ENCODE data around the gene SAPCD2. TPM values are rescaled to one million over a fixed set of nuclear protein-coding genes. Genes with fewer than 3 reads are reported as not detected.

The SAPCD2 gene
- total and polyA plus RNA-seq, 5 donors: 0.08 to 0.63 (median 0.18) TPM

GRCh38 chr9:137058521-137059234 lies 11.7 kb downstream of the SAPCD2 start:
- Histone ChIP-seq H3K9me3 (ENCODE audit: control insufficient read depth, low read length) (no peaks in the 10 kb centered on the region), H3K4me1 (ENCODE audit: control insufficient read depth, insufficient read depth, low read length) (peaks cover 2% of the 10 kb centered on the region), H3K27ac (ENCODE audit: low read length) (no peak overlapping the region), H3K4me3 (ENCODE audit: low read length) (no peak overlapping the region), H3K27me3 (ENCODE audit: control insufficient read depth, insufficient read depth) (no peaks in the 10 kb centered on the region)
- no peak for ATAC-seq
- intact Hi-C loops (cut with DNase I): no loop called here
- no peak for DNase-seq
- 86% methylated on average over 9 of the region's 9 CpGs for WGBS

GRCh38 chr9:137057545-137057944 lies 12.8 kb downstream of the SAPCD2 start:
- intact Hi-C loops (cut with DNase I): no loop called here
- whole genome bisulfite sequencing: 60% methylated on average over 16 of the region's 16 CpGs
- ATAC-seq (no peak), DNase-seq (no peak)
- H3K4me3 ChIP-seq (ENCODE audit: low read length): no peak overlapping the region
- no peaks in the 10 kb centered on the region for H3K27me3 ChIP-seq (ENCODE audit: control insufficient read depth, insufficient read depth)
- H3K27ac ChIP-seq (ENCODE audit: low read length): no peak overlapping the region
- no peaks in the 10 kb centered on the region for H3K9me3 ChIP-seq (ENCODE audit: control insufficient read depth, low read length)
- H3K4me1 ChIP-seq (ENCODE audit: control insufficient read depth, insufficient read depth, low read length): peaks cover 2% of the 10 kb centered on the region

- WGBS: 67% methylated on average over 17 of the region's 17 CpGs
- intact Hi-C loops (cut with DNase I): no loop called here
- no peak for ATAC-seq
- Histone ChIP-seq H3K4me3 (ENCODE audit: low read length) (no peak overlapping the region), H3K27me3 (ENCODE audit: control insufficient read depth, insufficient read depth) (no peaks in the 10 kb centered on the region), H3K27ac (ENCODE audit: low read length) (no peak overlapping the region), H3K4me1 (ENCODE audit: control insufficient read depth, insufficient read depth, low read length) (peaks cover 2% of the 10 kb centered on the region), H3K9me3 (ENCODE audit: control insufficient read depth, low read length) (no peaks in the 10 kb centered on the region)
- no peak for DNase-seq
Observed at GRCh38 chr9:137056739-137057415, 13.5 kb downstream of the SAPCD2 start.

- WGBS: 26% methylated on average over 28 of the region's 28 CpGs
- peak overlapping the region; percentile 48 for H3K27ac ChIP-seq (ENCODE audit: low read length)
- H3K4me1 ChIP-seq (ENCODE audit: control insufficient read depth, insufficient read depth, low read length): peaks cover 2% of the 10 kb centered on the region
- no peaks in the 10 kb centered on the region for H3K27me3 ChIP-seq (ENCODE audit: control insufficient read depth, insufficient read depth)
- DNase-seq (peak; percentile 93 to 98 (median 98)), ATAC-seq (peak; percentile 93 to 94)
- H3K9me3 ChIP-seq (ENCODE audit: control insufficient read depth, low read length): no peaks in the 10 kb centered on the region
- H3K4me3 ChIP-seq (ENCODE audit: low read length): no peak overlapping the region
- intact Hi-C loops (cut with DNase I): no loop called here
Observed at GRCh38 chr9:137055385-137056364, 14.7 kb downstream of the SAPCD2 start.

- DNase-seq (peak in 1 of 3 donors; percentile 82), ATAC-seq (peak; percentile 7 to 28)
- no peaks in the 10 kb centered on the region for H3K27me3 ChIP-seq (ENCODE audit: control insufficient read depth, insufficient read depth)
- H3K4me1 ChIP-seq (ENCODE audit: control insufficient read depth, insufficient read depth, low read length): peaks cover 2% of the 10 kb centered on the region
- 42% methylated on average over 17 of the region's 17 CpGs for WGBS
- intact Hi-C loops (cut with DNase I): no loop called here
- peak overlapping the region; percentile 48 for H3K27ac ChIP-seq (ENCODE audit: low read length)
- no peak overlapping the region for H3K4me3 ChIP-seq (ENCODE audit: low read length)
- H3K9me3 ChIP-seq (ENCODE audit: control insufficient read depth, low read length): no peaks in the 10 kb centered on the region
Observed at GRCh38 chr9:137054932-137055384, 15.4 kb downstream of the SAPCD2 start.

- DNase-seq: peak in 2 of 3 donors; percentile 65 to 74
- Histone ChIP-seq H3K4me1 (ENCODE audit: control insufficient read depth, insufficient read depth, low read length) (peaks cover 2% of the 10 kb centered on the region), H3K9me3 (ENCODE audit: control insufficient read depth, low read length) (no peaks in the 10 kb centered on the region), H3K27me3 (ENCODE audit: control insufficient read depth, insufficient read depth) (no peaks in the 10 kb centered on the region), H3K27ac (ENCODE audit: low read length) (no peak within 1 kb of the TSS), H3K4me3 (ENCODE audit: low read length) (peak within 1 kb of the TSS; percentile 34)
- intact Hi-C loops (cut with DNase I): no loop called here
- ATAC-seq: no peak
- WGBS: 19% methylated on average over 89 of the region's 90 CpGs
Observed at GRCh38 chr9:137053944-137054931, 16.1 kb downstream of the SAPCD2 start, which contains the start of gene ENTPD2. Gene ENTPD2 (minus strand): TSS chr9:137054061. CDS start chr9:137053997, 64 bp downstream.

- Histone ChIP-seq H3K27ac (ENCODE audit: low read length) (no peak overlapping the region), H3K9me3 (ENCODE audit: control insufficient read depth, low read length) (no peaks in the 10 kb centered on the region), H3K4me3 (ENCODE audit: low read length) (peak overlapping the region; percentile 34), H3K27me3 (ENCODE audit: control insufficient read depth, insufficient read depth) (no peaks in the 10 kb centered on the region), H3K4me1 (ENCODE audit: control insufficient read depth, insufficient read depth, low read length) (peaks cover 2% of the 10 kb centered on the region)
- 14% methylated on average over 71 of the region's 71 CpGs for WGBS
- ATAC-seq (no peak), DNase-seq (peak in 1 of 3 donors; percentile 62)
- intact Hi-C loops (cut with DNase I): no loop called here
Observed at GRCh38 chr9:137052998-137053943, 17.1 kb downstream of the SAPCD2 start.

GRCh38 chr9:137052293-137052692 lies 18.1 kb downstream of the SAPCD2 start:
- peaks cover 2% of the 10 kb centered on the region for H3K4me1 ChIP-seq (ENCODE audit: control insufficient read depth, insufficient read depth, low read length)
- WGBS: 70% methylated on average over 8 of the region's 8 CpGs
- no peaks in the 10 kb centered on the region for H3K9me3 ChIP-seq (ENCODE audit: control insufficient read depth, low read length)
- intact Hi-C loops (cut with DNase I): no loop called here
- ATAC-seq (no peak), DNase-seq (no peak)
- no peak overlapping the region for H3K4me3 ChIP-seq (ENCODE audit: low read length)
- H3K27me3 ChIP-seq (ENCODE audit: control insufficient read depth, insufficient read depth): no peaks in the 10 kb centered on the region
- H3K27ac ChIP-seq (ENCODE audit: low read length): no peak overlapping the region

GRCh38 chr9:137051145-137051724 lies 19.1 kb downstream of the SAPCD2 start:
- intact Hi-C loops (cut with DNase I): no loop called here
- DNase-seq: peak in 1 of 3 donors; percentile 11
- H3K27me3 ChIP-seq (ENCODE audit: control insufficient read depth, insufficient read depth): no peaks in the 10 kb centered on the region
- peaks cover 4% of the 10 kb centered on the region for H3K4me1 ChIP-seq (ENCODE audit: control insufficient read depth, insufficient read depth, low read length)
- WGBS: 91% methylated on average over 17 of the region's 17 CpGs
- H3K4me3 ChIP-seq (ENCODE audit: low read length): no peak overlapping the region
- no peaks in the 10 kb centered on the region for H3K9me3 ChIP-seq (ENCODE audit: control insufficient read depth, low read length)
- ATAC-seq: no peak
- H3K27ac ChIP-seq (ENCODE audit: low read length): no peak overlapping the region

All from right cardiac atrium (tissue), 5 donors.